HG03025 (cell line): ENCODE measurements around the gene ALKBH4.
"Not testable (repeated sequence)": the region's sequence is repeated elsewhere in the genome, so short reads cannot be mapped to it uniquely, and the experiment has no call there.

Source experiments
- ATAC-seq: cut with Tn5 transposase; IDR thresholded peaks from one replicate; pipeline ENCODE4 v1.9.1; 2021; ENCODE audit warnings: mild to moderate bottlenecking, moderate library complexity; ENCODE audit not compliant: unreplicated experiment, low FRiP score

The ALKBH4 gene, protein sequence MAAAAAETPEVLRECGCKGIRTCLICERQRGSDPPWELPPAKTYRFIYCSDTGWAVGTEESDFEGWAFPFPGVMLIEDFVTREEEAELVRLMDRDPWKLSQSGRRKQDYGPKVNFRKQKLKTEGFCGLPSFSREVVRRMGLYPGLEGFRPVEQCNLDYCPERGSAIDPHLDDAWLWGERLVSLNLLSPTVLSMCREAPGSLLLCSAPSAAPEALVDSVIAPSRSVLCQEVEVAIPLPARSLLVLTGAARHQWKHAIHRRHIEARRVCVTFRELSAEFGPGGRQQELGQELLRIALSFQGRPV

DNA sequence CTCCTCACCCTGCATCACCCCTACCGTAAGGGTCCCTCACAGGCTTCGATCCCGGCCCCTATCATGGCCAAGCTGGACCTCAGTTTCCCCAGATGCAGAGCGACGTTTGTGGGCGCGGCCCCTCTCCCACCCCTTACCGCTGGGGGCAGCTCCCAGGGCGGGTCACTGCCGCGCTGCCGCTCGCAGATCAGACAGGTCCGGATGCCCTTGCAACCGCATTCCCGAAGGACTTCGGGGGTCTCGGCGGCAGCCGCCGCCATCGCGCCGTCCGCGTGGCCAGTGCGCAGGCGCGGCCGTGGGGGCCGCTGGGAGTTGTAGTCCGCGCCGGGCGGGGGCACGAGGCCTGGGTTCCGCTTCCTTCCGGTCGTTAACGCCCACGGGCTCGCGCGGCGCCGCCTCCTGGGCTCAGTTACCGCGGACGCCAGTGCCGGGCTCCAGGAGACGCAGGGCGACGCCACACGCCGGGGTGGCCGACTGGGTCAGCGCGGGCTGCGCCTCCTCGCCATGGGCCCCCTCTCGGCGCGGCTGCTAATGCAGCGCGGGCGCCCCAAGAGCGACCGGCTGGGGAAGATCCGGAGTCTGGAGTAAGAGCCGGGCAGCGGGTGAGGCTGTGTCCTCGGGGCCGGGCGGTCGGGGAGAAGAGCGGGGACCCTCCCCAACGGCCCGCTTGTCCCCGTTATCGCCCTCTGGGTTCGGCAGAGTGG, at the start of gene ALKBH4, which contains the start of gene LRWD1:
Gene ALKBH4 (minus strand): TSS at position 287 of the 704 bp plus-strand sequence. CDS start 27 bp downstream, at position 260.
Gene LRWD1 (plus strand): TSS at position 408 of the 704 bp plus-strand sequence. CDS start 97 bp downstream, at position 505.
- peak; percentile 65 for ATAC-seq

DNA sequence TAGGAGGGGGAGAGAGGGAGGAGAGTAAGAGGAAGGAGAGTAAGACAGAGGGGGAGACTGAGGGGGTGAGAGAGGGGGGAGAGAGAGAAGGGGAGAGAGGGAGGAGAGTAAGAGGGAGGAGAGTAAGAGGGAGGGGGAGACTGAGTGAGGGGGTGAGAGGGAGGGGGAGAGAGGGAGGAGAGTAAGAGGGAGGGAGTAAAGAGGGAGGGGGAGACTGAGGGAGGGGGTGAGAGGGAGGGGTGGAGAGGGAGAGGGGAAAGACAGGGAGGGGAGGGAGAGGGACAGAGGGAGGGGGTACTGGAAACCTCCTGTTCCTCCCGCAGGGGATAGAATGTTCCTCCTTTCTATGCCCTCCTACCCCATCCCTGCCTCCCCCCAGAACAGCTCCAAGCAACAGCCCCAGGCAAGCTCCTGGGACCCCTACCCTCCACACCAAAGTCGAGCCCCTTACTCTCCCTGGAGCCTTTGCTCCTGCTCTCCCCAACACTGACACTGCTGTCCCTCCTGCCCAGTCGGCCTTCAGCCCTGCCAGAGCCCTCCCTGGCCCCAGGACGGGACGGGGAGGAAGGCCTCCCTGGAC, 48.1 kb upstream of the ALKBH4 start:
- ATAC-seq, result not testable (repeated sequence)

DNA sequence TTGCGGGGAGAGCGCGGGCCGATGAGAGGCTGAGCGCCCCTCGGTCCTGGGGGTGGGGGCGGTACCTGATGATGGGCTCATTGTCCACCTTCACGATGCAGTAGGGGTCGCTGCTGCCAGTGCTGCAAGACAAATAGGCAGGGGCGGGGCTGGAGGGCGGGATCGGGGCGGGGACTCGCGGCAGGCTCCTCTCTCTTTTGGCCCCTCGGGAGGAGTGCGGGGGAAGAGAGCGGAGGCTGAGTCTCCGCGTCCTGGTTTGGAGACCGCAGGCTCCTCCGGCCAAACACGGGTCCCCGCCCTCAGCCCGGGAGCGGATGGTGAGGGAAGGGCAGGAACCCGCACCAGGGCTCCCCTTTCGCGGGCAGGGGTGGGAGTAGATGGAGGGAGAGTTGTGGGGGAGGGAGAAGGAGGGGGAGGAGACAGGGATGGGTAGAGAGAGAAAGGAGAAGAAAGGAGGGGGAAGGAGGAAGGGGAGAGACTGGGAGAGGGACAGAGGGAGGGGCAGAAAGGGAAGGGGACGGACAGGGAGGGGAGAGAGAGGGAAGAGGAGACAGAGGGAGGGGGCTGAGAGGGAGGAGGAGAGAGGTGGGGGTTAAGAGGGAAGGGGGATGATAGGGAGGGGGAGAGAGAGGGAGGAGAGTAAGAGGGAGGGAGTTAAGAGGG, 47.3 kb upstream of the ALKBH4 start:
- not testable (repeated sequence) for ATAC-seq

DNA sequence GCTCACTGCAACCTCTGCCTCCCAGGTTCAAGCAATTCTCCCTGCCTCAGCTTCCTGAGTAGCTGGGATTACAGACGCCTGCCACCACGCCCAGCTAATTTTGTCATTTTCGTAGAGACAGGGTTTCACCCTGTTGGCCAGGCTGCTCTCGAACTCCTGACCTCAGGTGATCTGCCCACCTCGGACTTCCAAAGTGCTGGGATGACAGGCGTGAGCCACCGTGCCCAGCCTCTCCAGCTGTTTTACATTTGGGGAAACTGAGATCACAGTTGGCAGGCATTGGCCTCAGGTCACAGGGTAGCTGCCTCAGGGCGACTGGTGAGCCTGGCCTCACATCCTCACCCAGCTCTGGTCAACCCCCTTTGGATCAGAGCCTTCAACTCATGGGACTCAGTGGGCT, 45.9 kb upstream of the ALKBH4 start:
- not testable (repeated sequence) for ATAC-seq

DNA sequence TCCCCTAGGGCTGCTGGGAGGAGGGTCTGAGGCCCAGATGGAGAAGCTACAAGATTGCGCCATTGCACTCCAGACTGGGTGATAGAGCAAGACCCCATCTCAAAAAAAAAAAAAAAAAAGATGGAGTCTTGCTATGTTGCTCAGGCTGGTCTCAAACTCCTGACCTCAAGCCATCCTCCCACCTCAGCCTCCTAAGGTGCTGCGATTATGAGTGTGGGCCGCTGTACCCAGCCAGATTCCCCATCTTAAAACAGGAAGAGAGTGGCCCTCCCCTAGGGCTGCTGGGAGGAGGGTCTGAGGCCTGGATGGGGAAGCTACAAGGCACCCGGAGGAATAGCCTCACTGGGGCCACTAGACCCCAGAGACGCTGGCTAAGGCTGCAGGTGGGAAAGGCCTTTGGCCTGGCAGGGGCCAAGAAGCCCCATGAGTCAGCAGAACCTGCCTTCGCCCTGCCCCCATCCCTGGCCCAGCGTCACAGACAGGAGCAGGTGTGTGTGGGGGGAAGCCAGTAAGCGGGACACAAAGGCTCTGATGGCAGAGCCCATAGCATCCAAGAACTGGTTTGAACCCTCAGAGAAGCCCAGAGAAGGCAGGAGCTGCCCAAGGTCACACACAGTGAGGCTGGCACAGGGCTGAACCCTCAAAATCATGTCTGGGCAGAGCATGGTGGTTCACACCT, 42.9 kb upstream of the ALKBH4 start:
- not testable (repeated sequence) for ATAC-seq

DNA sequence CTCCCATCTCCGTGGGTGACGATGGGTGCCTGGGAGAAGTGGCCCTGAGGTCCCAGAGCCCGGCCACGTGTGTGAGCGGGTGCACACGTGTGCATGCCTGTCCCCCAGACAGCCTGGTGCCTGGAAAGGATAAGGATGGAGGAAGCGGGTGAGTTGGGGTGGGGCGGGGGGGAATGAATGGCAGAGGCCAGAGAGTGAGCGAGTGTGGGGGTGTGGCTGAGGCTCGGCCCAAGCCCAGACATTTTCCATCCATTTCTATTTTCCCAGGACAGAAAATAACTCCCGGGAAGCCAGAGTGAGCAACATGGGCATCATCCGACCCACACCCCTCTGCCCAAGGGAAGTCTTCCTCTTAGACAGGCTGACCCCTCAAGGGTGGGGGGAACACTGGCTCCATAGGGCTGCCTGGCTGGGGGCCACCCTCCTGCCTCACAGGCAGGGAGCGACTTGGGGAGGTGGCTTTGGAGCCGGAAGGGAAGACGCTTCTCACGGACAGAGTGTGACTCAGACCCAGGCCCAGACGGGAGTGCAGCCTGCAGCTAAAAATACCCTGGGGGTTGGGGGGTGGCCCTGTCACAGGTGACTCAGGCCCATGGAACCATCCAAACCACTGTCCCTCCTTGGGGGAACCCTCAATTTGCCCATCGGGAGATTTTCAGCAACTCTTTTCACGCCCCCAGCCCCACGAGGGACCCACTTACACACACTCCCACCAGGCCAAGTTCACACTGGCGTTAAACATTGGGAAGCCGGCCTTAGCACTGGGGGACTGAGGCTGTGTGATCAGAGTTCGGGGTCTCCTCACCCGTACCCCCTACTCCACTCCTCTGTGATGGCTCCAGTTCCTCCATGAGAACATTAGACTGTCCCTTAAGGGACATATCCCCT, 40.9 kb upstream of the ALKBH4 start:
- not testable (repeated sequence) for ATAC-seq

DNA sequence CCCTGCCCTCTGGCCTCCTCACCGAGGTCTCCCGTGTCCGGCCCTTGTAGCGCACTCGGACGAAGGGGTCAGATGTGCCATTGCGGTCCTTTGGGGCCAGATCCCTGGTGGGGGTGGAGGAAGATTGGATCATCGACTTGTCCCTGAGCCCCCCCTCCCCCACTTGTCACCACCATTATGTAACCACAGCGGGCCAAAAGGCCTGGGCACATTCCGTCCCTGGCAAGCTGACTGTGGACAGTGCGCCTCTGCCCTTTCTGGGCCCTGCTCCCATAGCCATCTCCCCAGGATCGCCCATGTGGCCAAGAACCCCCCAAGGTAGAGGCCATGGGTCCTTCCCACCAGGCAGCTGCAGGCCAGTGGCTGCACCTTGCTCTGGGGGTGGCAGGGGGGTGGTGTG, 38.5 kb upstream of the ALKBH4 start:
- not testable (repeated sequence) for ATAC-seq

DNA sequence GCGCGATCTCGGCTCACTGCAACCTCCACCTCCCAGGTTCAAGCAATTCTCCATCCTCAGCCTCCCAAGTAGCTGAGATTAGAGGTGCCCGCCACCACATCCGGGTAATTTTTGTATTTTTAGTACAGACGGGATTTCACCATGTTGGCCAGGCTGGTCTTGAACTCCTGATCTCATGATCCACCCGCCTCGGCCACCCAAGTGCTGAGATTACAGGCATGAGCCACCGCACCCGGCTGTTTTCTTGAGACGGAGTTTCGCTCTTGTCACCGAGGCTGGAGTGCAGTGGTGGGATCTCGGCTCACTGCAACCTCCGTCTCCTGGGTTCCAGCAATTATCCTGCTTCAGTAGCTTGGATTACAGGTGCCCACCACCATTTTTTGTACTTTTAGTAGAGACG, 33.7 kb upstream of the ALKBH4 start:
- not testable (repeated sequence) for ATAC-seq

DNA sequence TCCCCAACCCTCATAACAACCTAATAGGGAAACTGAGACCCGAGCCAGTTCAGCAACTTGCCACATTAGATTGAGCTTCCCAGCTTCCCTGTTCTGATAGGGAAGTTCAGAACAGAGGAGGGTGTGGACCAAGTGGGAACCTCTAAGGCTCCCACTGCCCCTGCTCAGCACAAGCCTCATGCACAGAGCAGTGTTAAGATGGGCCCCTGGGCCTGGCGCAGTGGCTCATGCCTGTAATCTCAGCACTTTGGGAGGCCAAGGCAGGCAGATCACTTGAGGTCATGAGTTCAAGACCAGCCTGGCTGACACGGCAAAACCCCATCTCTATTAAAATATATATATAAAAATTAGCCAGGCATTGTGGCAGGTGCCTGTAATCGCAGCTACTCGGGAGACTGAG, 32.6 kb upstream of the ALKBH4 start:
- ATAC-seq, result not testable (repeated sequence)

DNA sequence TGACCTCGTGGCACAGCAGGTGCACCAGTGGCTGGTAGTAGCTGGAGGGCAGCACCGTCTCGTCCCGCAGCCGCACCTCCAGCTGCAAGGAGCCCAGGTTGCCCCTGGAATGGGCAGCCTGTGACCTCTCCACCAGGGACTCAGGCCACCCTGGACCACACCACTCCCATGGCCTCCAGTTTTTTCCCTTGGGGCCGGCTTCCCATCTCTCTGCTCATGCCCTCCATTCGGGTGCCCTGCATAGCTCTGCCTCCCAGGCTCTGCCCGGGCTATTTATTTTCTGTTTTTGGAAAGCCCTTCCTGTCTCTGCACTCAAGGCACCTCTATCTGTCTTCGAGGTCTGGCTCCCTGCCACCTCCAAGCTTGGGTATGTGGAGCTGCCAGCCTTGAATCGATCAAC, 32.2 kb upstream of the ALKBH4 start:
- ATAC-seq, result not testable (repeated sequence)

DNA sequence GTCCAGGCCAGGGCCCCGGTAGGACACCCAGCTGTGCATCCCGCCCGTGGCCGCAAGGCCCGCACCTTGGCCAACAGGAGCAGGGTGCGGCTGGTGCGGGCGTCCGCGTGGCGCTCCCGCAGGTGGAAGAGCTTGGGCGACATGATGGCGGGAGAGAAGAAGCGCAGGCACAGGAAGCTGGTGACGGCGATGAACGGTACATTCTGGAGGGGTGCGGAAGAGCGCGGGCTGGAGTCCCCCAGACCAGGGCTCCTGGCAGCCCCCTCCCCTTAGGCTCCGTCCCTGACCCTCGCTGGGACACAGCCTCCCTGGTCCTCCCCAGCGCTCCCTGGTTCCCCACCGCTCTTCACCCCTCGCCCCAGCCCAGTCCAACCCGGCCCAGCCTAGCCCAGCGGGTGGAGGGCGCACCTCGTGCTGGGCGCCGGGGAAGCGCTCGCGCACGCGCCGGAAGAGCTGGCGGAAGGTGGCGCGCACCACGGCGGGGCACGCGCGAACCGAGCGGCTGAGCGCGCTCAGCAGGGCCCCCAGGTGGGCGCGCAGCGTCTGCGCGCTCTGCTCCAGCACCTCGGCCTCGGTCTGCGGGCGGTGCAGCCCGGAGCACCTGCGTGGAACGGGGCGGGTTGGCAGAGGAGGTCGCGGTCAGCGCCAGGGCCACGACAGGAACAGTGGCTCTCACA, 29.9 kb upstream of the ALKBH4 start:
- ATAC-seq, result peak; percentile 44

DNA sequence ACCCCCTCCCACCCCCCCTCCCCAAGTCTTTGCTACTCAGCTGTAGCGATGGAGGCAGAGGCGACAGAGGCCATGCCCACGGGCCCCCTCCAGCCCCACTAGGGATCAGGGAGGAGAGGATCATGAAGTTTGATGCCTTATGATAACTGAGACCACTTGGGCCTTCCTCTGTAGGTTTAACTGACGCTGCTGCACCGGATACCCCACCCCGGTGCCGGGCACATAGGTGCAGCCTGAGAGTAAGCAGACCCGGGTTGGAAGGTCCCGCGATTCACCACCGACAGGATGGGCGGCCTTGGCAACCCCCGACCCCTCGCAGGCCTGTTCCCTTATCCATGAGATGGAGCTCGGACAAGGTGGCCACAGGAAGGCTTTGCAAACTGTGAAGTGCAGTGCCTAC, 29.4 kb upstream of the ALKBH4 start:
- not testable (repeated sequence) for ATAC-seq

DNA sequence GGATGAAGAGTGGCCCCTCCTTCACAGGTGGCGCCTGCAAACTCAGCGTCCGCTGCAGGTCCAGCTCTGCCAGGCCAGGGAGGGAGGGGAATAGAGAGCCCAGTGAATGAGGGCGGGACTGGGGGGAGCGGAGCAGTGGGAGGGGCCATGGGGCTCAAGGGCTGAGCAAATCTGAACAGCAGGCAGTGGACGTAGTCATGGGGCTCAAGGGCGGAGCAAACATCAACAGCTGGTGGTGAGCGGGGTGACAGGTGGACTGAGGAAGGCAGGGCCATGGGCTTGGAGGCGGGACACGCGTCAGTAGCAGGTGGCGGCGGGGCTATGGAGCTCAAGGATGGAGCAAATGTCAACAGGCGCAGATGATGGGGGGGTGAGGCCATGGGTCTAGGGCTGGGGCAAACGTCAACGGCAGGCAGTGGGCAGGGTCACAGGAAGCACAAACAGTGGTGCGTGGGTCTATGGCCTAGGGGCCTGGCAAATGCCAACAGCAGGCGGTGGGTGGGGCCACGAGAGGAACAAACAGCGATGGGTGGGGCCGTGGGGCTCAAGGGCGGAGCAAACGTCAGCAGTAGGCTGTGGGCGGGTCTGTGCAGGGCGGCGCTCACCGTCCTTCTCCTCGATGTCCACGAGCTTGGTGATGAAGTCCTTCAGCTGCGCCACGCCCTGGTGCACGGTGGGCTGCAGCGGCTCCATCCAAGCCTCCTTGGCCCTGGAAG, 28.7 kb upstream of the ALKBH4 start:
- ATAC-seq, result not testable (repeated sequence)

DNA sequence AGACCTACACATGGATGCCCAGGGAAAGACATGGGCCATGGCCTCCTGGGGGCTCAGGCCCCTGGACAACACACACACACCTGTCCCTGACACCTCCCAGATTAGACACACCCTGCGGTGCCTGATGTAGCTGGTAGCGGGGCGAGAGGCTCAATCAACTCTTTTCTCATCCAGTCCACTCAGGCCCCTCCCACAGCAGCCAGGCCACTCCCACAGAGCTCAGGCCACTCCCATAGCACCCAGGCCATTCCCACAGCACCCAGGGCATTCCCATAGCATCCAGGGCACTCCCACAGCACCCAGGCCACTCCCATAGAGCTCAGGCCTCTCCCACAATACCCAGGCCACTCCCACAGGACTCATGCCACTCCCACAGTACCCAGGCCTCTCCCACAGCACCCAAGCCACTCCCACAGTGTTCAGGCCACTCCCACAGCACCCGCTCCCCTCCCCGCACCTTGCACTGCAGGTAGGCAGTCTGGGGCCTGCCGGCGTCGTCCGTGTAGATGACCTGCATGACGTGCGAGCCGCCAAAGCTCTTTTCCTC, 25.9 kb upstream of the ALKBH4 start:
- ATAC-seq, result peak; percentile 31

DNA sequence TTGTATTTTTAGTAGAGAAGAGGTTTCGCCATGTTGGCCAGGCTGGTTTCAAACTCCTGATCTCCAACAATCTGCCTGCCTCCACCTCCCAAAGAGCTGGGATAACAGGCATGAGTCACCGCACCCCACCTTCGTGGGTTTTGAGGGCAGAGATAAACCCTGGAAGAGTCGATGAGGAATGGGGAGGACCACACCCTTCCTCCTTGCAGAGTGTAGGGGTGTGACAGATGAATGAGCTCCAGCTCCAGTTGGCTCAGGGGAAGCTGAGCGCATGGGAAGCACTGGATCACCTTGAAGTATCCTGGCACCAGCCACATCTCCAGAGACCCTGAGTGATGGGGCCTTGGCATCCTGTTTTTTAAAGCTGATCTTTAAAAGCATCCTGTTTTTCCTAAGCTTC, 19.7 kb upstream of the ALKBH4 start:
- ATAC-seq, result not testable (repeated sequence)

DNA sequence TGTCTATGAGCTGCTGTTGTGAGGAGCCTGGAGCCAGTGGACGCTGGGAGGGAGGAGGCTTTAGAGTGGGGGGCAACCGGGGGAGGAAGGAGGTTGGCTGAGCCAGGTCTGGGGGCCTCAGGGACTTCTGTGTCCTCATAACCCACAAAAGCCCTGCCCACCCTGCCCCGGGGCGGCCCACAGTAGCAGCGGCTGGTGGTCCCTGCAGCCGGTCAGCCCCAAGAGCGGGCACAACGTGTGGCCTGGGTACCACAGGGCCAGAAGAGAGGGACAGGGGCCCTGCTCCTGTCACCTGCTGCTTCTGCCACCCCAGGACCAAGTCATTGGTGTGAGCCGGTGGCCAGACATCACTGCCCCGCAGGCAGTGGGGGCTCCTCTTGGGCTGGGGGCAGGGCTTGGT, 17.3 kb upstream of the ALKBH4 start:
- ATAC-seq, result not testable (repeated sequence)

DNA sequence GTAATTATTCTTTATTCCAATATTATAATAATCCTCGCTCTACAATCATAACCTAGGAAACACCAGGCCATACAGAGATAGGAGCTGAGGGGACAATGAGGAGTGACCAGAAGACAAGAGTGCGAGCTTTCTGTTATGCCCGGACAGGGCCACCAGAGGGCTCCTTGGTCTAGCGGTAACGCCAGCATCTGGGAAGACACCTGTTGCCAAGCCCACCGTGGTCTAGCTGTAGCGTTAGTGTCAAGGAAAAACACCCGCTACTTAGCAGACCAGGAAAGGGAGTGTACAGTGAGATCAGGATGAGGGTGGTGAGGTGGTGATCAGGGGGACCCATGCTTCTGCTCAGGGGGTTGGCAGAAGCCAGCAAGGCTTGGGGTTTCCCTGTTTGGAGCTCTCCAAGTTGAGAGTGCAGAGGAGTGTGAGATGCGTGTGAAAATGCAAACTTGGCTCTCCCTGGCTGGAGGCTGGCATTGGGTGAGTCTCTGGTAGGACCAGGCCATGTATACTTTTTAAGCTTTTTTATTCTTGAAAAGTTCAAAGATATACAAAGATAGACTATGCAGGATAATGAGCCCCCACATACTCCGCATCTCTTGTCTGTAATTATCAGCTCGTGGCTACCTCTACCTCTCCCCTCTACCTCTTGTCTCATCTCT, 15.4 kb upstream of the ALKBH4 start:
- ATAC-seq, result not testable (repeated sequence)
